OCI-LY1 (cell line): Measurements from ENCODE around the gene SLC16A4.

Experiments used
- H2AFZ ChIP-seq: fragments of 200-600 bp; sonication (generic), shearing (Covaris generic); 2 replicates; pipeline ENCODE4 v1.6.0; 2014; ENCODE audit warnings: antibody characterized with exemption, mild to moderate bottlenecking, low read length
- H3F3A ChIP-seq: fragments of 200-600 bp; sonication (generic), shearing (Covaris generic); 2 replicates; pipeline ENCODE4 v1.6.0; 2014; ENCODE audit warnings: mild to moderate bottlenecking, antibody characterized with exemption, low read length, moderate library complexity; ENCODE audit not compliant: insufficient read depth
- H3K27ac ChIP-seq: fragments of 200-600 bp; sonication (generic); 2 replicates; pipeline ENCODE4 v1.5.1; 2014; ENCODE audit warnings: low read length, mixed run types, mild to moderate bottlenecking, low read depth; ENCODE audit not compliant: poor library complexity, severe bottlenecking
- H3K27me3 ChIP-seq: fragments of 200-600 bp; sonication (generic); 2 replicates; pipeline ENCODE4 v1.6.0; 2014; ENCODE audit warnings: antibody characterized with exemption, mild to moderate bottlenecking, low read length, moderate library complexity; ENCODE audit not compliant: insufficient read depth
- H3K36me3 ChIP-seq: fragments of 200-600 bp; sonication (generic); 2 replicates; pipeline ENCODE4 v1.6.1; 2014; ENCODE audit warnings: mild to moderate bottlenecking, antibody characterized with exemption, low read length, moderate library complexity, mixed read lengths; ENCODE audit not compliant: insufficient read depth
- H3K4me1 ChIP-seq: fragments of 200-600 bp; sonication (generic); 2 replicates; pipeline ENCODE4 v1.5.1; 2014; ENCODE audit warnings: mild to moderate bottlenecking, low read length, moderate library complexity; ENCODE audit not compliant: insufficient read depth, severe bottlenecking
- H3K4me2 ChIP-seq: fragments of 200-600 bp; sonication (generic), shearing (Covaris generic); 2 replicates; pipeline ENCODE4 v1.6.1; 2014; ENCODE audit warnings: low read length
- H3K4me3 ChIP-seq: fragments of 200-600 bp; sonication (generic); 2 replicates; pipeline ENCODE4 v1.5.1; 2014; ENCODE audit warnings: low read length, low read depth, mild to moderate bottlenecking, mixed read lengths; ENCODE audit not compliant: poor library complexity, severe bottlenecking
- H3K79me2 ChIP-seq: fragments of 200-600 bp; shearing (Covaris generic); 2 replicates; pipeline ENCODE4 v1.6.1; 2016; ENCODE audit warnings: mixed run types, low read length, mixed read lengths; ENCODE audit not compliant: insufficient read depth
- H3K9ac ChIP-seq: fragments of 200-600 bp; sonication (generic), shearing (Covaris generic); 2 replicates; pipeline ENCODE4 v1.6.1; 2014; ENCODE audit warnings: mild to moderate bottlenecking, low read length, mixed read lengths
- H3K9me2 ChIP-seq: fragments of 200-600 bp; sonication (generic), shearing (Covaris generic); 2 replicates; pipeline ENCODE4 v1.6.1; 2014; ENCODE audit warnings: low read depth, mild to moderate bottlenecking, low read length, mixed read lengths
- H3K9me3 ChIP-seq: fragments of 200-600 bp; shearing (Covaris generic); 2 replicates; pipeline ENCODE4 v1.6.1; 2014; ENCODE audit warnings: low read length, mixed read lengths
- H4K20me1 ChIP-seq: fragments of 200-600 bp; sonication (generic), shearing (Covaris generic); 2 replicates; pipeline ENCODE4 v1.6.0; 2016; ENCODE audit warnings: mild to moderate bottlenecking, low read length; ENCODE audit not compliant: insufficient read depth
- EZH2 ChIP-seq: fragments of 200-600 bp; sonication (generic), shearing (Covaris generic); IDR thresholded peaks from 2 replicates; pipeline ENCODE4 v1.8.0; 2017; ENCODE audit warnings: borderline replicate concordance, mixed run types, mild to moderate bottlenecking, antibody characterized with exemption, low read length, moderate library complexity, mixed read lengths
- TF ChIP-seq, protein P1 (sequence below): fragments of 200-600 bp; sonication (generic), shearing (Covaris generic); IDR thresholded peaks from 2 replicates; pipeline ENCODE4 v1.5.1; 2017; ENCODE audit warnings: mild to moderate bottlenecking, antibody characterized with exemption, low read length, moderate library complexity, mixed read lengths

Gene SLC16A4

DNA sequence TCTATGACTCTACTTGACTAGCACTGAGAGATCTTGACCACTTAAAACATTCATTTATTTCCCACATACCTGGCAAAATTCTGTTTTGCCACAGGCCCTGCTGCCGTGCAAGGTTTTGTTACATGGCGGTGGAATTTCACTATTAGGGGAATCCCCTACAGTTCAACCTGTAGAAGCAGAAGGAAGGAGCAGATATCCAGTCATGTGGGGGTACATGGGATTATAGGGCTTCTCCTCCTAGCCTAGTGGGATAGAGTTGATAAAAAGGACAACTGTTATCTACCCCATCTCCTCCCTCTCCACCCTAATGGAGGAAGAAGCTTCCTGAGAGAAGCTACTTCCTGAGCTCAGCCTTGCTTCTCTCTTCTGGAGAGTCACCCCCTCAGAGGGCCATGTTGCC is 42.4 kb upstream of the SLC16A4 start:
- H3K9me3 ChIP-seq: no peaks in the 10 kb centered on the region
- no peaks in the 10 kb centered on the region for H3F3A ChIP-seq
- H3K9ac ChIP-seq: no peak overlapping the region
- H3K79me2 ChIP-seq: no peaks in the 10 kb centered on the region
- peaks cover 8% of the 10 kb centered on the region for H3K27me3 ChIP-seq
- no peaks in the 10 kb centered on the region for H3K9me2 ChIP-seq
- no peak overlapping the region for H3K27ac ChIP-seq
- H3K4me3 ChIP-seq: no peak overlapping the region
- no peaks in the 10 kb centered on the region for H3K4me1 ChIP-seq
- H2AFZ ChIP-seq: no peak overlapping the region
- TF ChIP-seq, protein P1, sequence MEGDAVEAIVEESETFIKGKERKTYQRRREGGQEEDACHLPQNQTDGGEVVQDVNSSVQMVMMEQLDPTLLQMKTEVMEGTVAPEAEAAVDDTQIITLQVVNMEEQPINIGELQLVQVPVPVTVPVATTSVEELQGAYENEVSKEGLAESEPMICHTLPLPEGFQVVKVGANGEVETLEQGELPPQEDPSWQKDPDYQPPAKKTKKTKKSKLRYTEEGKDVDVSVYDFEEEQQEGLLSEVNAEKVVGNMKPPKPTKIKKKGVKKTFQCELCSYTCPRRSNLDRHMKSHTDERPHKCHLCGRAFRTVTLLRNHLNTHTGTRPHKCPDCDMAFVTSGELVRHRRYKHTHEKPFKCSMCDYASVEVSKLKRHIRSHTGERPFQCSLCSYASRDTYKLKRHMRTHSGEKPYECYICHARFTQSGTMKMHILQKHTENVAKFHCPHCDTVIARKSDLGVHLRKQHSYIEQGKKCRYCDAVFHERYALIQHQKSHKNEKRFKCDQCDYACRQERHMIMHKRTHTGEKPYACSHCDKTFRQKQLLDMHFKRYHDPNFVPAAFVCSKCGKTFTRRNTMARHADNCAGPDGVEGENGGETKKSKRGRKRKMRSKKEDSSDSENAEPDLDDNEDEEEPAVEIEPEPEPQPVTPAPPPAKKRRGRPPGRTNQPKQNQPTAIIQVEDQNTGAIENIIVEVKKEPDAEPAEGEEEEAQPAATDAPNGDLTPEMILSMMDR: no peak
- no peak for TF ChIP-seq EZH2
- no peaks in the 10 kb centered on the region for H4K20me1 ChIP-seq
- no peaks in the 10 kb centered on the region for H3K36me3 ChIP-seq
- no peak overlapping the region for H3K4me2 ChIP-seq

DNA sequence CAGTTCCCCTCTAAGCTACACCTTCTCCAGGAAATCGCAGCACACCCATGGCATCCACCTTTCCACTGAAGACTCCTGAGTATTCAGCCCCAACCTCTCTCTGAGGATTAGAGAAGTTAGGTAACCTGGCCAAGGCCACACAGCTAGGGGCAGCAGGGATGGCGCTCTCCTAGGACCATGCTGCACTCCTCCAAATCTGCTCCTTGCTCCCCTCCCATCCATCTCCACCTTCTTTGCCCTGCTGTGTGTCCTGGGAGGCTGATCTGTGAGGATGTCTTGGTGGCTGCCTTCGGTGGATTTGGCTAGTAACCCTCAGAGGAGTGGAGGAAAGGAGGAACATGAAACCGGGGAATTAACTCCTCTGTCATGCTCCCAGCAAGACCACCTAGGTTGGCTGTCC is 40.1 kb upstream of the SLC16A4 start:
- H3K4me3 ChIP-seq: no peak overlapping the region

DNA sequence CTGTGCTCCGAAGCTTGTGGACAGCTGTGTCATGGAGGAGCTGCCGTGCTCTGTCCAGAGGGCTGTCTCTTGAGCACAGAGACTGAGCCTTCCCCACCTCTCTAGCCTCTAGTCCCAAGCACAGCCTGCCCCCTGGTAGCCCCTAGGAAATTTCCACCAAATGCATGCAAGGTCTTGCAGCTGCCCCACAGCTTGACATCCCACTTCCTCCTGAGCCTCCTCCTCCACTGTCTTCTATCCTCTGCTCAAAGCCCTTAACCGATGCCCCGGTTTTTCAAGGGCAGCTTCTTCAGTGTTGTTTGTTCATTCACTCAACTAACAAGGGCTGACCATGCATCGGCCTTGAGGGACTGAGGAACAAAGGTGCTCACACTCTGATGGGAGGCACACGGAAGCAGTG is 39.5 kb upstream of the SLC16A4 start:
- no peak overlapping the region for H3K27ac ChIP-seq
- no peak overlapping the region for H3K4me2 ChIP-seq
- H2AFZ ChIP-seq: no peak overlapping the region
- no peak overlapping the region for H3K9ac ChIP-seq
- peaks cover 18% of the 10 kb centered on the region for H3K27me3 ChIP-seq
- H3K79me2 ChIP-seq: no peaks in the 10 kb centered on the region
- H3K9me3 ChIP-seq: no peaks in the 10 kb centered on the region
- no peaks in the 10 kb centered on the region for H3K9me2 ChIP-seq
- H3F3A ChIP-seq: no peaks in the 10 kb centered on the region
- TF ChIP-seq, protein P1: no peak
- no peak for TF ChIP-seq EZH2
- no peaks in the 10 kb centered on the region for H4K20me1 ChIP-seq
- H3K4me3 ChIP-seq: no peak overlapping the region
- H3K4me1 ChIP-seq: no peaks in the 10 kb centered on the region
- H3K36me3 ChIP-seq: no peaks in the 10 kb centered on the region

More for the DNA sequence above, 40.1 kb upstream of the SLC16A4 start:
- Histone ChIP-seq H2AFZ (no peak overlapping the region), H4K20me1 (no peaks in the 10 kb centered on the region), H3K27me3 (peaks cover 18% of the 10 kb centered on the region), H3K9ac (no peak overlapping the region), H3K79me2 (no peaks in the 10 kb centered on the region), H3F3A (no peaks in the 10 kb centered on the region), H3K9me3 (no peaks in the 10 kb centered on the region), H3K9me2 (no peaks in the 10 kb centered on the region), H3K4me1 (no peaks in the 10 kb centered on the region), H3K4me2 (no peak overlapping the region), H3K36me3 (no peaks in the 10 kb centered on the region), H3K27ac (no peak overlapping the region)
- no peak for TF ChIP-seq EZH2
- TF ChIP-seq, protein P1: no peak
